HG02763 (cell line): ENCODE results near the gene RABGAP1.

Source experiments
- ATAC-seq: cut with Tn5 transposase; IDR thresholded peaks from one replicate; pipeline ENCODE4 v1.9.1; 2021; ENCODE audit warnings: mild to moderate bottlenecking, moderate library complexity; ENCODE audit not compliant: unreplicated experiment

The RABGAP1 gene

DNA sequence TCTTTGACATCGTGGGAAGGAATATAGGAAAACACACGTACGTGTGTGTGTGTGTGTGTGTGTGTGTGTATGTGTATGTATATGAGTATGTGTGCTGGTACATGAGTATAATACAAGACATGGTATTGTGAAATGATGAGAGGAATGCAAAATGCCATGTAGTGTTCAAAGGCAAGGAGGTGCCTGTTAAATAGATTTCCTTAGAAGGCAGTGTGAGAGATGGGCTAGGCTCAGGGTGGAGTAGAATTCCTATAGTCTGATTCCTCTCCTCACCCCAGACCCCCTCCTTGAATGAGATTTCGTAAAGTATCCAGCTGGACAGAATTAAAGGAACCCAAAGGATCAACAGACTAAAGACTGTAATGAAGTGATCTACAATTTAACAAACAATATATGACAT lies 103.8 kb downstream of the RABGAP1 start:
- ATAC-seq = no peak

GRCh38 chr9:123046406-123047195 lies 105.8 kb downstream of the RABGAP1 start:
- ATAC-seq = no peak

GRCh38 chr9:123048748-123049147 lies 107.9 kb downstream of the RABGAP1 start:
- no peak for ATAC-seq

DNA sequence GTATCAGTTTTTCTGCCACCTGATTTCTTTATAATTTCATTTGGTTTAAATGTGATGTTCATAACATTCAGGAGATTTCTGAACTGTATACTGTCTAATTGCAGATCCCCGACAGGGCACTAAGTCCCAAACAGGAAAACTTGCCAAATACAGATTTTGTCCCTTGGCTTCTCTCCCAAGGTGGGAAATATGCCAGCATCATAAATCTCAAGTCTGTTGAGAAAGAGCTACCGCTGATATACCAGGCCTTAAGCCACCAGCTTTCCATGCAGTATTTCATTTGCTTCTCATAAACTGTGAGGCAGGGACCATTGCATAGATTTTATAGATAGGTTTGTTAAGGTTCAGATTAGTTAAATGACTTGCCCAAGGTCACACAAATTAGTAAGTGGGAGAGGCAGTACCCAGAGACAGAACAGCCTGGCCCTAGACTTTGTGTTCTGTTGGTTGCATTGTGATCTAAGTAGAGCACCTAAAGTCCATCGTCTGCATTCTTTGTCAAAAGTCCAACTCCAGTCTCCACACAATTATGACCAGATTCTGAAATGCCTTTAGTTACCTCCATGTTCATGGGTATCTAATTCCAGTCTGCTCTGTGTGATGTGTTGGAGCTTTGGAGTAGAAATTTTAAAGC lies 108.9 kb downstream of the RABGAP1 start:
- no peak for ATAC-seq

DNA sequence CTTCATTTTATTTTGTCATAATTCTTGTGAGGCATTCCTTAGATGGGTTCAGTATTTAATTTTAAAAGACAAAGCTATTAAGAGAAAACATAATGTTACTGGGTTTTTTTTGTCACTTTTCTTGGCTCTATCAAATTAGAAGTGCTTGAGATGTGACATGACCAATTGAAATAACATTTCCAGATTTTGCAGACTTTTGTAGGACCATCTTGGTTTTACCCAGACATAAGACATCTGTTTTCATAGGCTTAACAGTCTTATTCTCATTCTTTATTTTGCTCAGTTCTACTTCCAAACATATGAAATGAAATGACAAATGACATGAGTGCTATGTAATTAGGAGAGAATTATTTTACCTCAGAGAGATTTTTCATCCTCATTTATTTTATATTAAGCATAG lies 112.2 kb downstream of the RABGAP1 start:
- ATAC-seq = no peak

- ATAC-seq = no peak
Measured at GRCh38 chr9:123053711-123054110, 112.9 kb downstream of the RABGAP1 start.

GRCh38 chr9:123058834-123059233 lies 118.0 kb downstream of the RABGAP1 start:
- no peak for ATAC-seq

DNA sequence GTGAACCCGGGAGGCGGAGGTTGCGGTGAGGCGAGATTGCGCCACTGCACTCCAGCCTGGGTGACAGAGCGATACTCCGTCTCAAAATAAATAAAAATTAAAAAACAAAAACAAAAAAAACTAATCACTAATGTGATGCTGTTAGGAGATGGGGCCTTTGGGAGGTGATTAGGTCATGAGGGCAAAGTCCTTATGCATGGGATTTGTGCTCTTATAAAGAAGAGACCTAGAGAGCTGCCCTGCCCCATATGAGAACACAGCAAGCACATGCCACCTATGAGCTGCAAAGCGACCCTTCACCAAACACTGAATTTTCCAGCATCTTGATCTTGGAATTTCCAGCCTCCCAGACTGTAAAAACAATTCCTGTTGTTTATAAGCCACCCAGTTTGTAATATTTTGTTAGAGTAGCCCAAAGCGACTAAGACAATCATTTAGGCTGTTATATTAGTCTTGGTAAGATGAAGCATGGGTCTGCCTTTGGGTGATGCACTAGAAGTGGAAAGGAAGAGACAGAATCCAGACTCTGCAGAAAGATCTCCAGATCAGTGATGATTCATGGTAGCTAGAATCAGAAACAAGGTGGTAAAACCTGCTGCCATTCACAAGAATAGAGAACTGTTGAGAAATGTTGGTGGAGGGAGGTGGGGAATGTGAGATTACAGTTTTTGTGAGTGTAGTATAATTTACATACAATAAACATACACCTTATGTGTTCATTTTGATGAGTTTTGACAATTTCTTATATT lies 118.8 kb downstream of the RABGAP1 start:
- no peak for ATAC-seq

GRCh38 chr9:123061216-123061615 lies 120.4 kb downstream of the RABGAP1 start:
- no peak for ATAC-seq

DNA sequence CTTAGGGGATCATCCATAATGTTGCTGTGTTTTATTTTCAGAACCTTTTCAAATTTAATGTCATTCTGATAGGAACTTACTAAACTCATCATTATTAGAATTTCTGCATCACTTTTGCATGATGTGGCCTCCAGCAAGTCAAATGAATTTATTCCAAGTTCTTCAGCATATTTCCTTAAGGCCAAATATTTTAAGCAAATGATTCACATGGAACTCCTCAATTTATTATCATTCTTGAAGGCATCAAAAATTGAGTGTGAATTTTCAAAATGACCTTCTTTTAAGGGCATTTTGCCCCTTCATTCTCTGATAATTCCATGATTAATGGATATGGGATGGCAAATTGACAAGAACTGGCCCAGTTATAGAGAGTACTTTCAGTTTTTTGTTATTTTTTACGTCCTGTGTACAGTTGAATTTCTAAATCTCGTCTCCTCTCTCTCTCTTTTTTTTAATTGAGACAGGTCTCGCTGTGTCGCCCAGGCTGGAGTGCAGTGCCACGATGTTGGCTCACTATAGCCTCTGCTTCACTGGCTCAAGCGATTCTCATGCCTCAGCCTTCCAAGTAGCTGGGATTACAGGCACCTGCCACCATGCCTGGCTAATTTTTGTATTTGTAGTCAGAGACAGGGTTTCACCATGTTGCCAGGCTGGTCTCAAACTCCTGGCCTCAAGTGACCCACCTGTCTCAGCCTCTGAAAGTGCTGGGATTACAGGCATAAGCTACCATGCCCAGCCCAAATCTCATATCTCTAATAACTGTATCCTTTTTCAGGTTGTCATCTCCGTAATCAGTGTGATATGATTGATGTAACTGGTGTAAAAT lies 121.7 kb downstream of the RABGAP1 start:
- no peak for ATAC-seq

DNA sequence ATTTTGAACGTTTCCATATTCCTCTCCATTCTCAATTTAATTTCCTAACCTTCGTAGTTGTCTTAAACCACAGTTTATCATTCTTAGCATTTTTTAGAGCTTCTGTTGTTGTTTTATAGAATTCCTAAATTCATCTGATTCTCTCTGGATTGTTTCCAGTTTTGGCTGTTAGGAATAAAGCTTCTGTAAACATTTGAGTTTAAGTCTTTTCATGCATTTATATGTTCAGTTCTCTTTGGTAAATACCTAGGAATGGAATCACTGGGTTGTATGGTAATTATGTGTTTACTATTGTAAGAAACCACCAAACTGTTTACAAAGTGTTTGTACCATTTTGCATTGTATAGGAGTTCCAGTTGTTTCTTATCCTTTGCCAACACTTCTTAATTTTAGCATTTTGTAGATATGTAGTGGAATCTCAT lies 122.4 kb downstream of the RABGAP1 start:
- no peak for ATAC-seq

DNA sequence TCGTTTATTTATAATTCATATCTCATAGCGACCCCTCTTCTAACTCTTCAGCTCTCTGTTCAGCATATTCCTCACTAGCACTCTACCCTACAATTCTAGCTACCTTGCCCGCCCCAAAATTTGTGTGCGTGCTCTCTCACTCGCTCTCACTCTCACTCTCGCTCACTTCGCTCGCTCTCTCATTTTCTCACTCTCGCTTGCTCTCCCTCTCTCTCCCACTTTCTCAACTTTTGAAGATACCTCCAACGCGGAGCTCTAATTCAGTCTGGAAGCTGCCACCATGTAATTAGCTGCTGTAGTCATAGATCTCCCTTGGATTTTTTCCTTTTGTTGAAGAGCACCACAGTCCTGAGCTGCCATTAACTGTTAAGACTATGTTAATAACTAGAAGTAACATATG lies 123.1 kb downstream of the RABGAP1 start:
- ATAC-seq = no peak

DNA sequence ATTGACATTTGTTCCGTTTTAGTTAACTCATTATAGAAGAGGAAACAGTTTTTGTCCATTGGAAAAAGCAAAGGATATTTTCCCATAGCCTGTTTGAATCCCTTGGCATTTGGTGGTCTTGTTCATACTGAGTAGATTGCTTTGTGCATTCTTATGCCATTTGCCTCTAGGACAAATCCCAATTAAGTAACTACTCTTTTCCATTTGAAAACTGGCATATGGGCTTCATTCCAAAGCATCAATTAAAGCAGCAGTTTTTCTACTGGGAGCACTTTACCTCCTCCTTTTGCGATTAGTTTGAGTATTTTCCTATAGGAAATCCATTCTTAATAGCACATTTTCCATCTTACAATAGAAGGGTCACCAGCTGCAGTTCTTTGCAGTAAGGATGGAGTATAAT lies 123.9 kb downstream of the RABGAP1 start:
- no peak for ATAC-seq

DNA sequence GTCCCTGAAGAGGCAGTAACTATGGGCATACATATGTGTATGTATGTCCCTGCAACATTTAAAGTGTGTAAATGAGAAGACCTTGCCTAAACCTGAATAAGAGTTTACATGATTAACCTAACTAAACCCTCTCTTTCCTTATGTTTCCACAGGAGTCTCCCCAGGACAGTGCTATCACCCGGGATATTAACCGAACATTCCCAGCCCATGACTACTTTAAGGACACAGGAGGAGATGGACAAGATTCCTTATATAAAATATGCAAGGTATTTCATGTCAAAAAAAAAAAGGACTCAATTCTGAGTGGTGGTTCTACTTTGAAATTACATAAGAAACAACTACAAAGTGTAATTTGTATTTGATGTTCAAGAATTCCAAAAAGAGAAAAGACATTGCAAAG lies 124.4 kb downstream of the RABGAP1 start:
- ATAC-seq = no peak

GRCh38 chr9:123067136-123067535 lies 126.3 kb downstream of the RABGAP1 start:
- ATAC-seq = no peak

- no peak for ATAC-seq
Measured at GRCh38 chr9:123069010-123069481, 128.2 kb downstream of the RABGAP1 start.

- ATAC-seq = no peak
Measured at GRCh38 chr9:123070198-123070597, 129.4 kb downstream of the RABGAP1 start.

GRCh38 chr9:123072407-123072995 lies 131.7 kb downstream of the RABGAP1 start:
- ATAC-seq = no peak

DNA sequence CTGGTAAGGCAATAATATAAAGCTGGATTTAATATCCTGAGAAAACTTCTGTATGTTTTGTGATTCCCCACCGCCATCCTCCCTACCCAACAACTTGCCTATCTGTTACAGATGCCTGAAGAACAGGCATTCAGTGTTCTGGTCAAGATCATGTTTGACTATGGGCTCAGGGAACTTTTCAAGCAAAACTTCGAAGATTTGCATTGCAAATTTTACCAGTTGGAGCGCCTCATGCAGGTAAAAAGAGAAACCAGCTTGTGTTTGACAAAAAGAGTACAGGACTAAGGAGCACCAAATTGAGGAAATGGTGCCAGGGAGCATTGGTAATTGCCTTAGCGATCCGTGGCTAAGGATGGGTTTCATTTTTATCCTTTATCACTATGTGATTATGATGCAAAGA lies 132.6 kb downstream of the RABGAP1 start:
- no peak for ATAC-seq

DNA sequence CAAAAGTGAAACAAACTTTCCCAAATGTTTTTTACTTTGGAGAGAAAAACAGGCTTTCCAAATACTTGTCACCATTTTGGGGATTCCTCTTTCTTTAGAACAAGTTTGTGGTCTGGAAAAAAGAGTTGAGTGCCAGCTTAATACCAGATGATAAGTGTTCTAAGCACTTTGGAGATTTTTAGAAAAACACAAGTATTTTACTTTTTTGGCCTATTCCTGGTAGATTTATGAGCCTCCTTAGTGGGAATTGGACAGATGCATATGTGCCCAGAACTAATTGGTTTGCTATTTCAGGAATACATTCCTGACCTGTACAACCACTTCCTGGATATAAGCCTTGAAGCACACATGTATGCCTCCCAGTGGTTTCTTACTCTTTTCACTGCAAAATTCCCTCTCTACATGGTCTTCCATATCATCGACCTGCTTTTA lies 133.2 kb downstream of the RABGAP1 start:
- ATAC-seq = no peak
